ENCODE data around the gene ASTN2.

ASTN2 gene

GRCh38 chr9:117156771-117157535 lies 257.9 kb downstream of the ASTN2 start:
- no peak for DNase-seq

DNA sequence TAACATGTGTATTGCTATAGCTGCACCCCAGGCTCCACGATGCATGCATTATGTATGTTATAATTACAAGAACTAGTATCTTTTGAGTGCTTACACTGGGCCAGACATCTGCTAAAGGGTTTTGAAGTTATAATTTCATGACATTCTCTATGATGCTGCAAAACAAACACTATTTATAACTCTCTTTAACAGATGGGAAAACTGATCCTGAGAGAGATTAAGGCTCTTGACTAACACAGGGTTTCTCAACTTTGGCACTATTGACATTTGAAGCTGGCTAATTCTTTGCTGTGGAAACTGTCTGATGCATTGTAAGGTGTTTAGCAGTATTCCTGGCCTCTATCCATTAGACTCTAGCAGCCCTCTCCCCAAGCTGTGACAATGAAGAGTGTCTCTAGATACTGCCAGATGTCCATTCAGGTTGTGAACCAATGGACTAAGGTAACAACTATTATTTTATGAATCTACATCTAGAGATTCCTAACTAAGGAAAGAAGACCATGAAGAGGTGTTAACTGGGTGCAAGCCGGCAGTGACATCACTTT lies 258.6 kb downstream of the ASTN2 start:
- DNase-seq: no peak

DNA sequence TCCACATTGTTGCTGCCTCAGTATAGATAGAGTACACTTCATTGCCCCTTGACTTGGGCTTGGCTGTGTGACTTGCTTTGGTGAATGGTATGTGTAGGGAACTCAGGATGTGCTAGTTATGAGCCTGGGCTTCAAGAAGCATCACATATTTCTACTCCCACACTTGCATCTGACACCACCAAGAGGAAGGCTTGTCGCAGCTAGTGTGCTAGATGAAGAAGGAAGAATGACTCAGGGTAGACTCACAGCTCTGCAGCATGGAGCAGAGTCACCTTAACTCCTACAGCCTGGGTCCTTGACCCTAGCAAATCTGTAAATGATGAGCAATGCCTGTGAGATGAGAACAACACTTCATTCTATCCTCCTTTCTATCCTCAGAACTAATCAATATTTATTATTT lies 261.8 kb downstream of the ASTN2 start:
- DNase-seq: no peak

GRCh38 chr9:117151716-117152115 lies 263.1 kb downstream of the ASTN2 start:
- DNase-seq: no peak

DNA sequence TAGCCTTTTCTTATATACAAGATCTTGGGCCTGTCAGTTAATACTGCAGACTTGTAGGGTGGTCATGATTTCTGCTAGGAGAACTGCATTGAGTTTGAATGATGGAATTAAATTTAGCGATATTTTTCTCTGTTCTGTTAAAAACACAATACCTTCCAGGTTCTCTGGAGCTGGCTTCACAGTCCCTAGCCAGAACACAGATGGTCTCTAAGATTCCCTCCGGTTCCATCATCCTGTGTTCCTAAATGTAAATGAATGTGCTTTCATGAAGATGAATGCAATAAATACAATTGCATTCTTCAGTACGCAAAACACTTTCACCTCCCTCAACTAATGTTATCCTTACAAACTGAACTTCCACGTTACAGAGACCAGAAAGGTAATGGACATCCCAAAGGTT lies 264.9 kb downstream of the ASTN2 start:
- DNase-seq: no peak

- DNase-seq: no peak
Observed at GRCh38 chr9:117145811-117146490, 268.9 kb downstream of the ASTN2 start.

DNA sequence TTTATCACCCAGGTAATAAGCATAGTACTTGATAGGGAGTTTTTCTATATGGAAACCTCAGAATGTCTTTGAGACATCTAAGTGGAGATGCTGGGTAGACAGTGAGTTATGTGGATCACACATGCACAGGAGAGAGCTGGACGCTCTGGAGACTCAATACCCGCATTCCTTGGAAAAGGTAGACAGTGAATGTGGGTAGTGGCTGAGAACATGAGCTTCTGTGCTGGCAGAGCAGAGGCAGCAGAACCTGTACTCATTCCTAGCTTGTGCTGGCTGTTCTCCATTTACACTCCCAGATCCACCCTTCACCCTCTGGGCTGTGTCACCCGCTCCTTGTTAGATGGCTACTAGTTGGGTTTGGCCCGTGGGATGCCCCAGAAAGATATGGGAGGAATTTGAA lies 269.8 kb downstream of the ASTN2 start:
- DNase-seq: no peak

DNA sequence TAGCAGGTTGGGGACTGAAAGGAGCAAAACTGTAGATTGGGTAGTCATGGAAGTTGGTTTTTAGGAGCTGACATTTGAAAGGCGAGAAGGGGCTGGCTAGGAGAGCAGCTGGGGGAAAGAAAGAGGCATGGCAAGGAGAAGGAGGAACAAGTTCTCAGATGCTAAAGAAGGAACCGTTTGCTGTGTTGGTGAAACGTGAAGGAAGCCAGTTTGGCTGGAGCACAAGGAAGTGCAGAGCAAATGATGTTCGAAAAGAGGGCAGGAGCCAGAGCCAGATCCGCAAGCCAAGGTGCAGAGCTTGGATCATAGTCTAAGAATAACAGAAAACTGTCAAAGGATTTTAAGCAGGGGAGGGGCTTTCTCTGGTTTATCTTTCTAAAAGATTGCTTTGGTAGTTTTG lies 276.6 kb downstream of the ASTN2 start:
- no peak for DNase-seq

DNA sequence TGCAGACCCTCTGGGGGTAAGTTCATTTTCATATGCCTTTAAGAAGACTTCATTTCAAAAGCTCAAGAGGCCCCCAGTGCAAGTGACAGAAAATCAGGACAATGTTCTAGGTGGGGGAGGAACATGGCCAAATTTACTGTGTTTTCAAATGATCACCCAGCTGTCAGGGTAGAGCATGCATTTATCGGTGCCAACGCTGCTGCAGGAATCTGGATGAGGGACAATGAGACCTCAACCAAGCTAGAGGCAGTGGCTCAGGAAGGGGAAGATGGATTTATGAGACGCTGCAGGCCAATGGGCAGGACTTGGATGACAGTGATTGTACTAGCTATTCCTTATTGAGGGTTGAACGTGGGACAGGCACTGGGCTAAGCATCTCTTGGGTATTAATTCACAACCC lies 278.4 kb downstream of the ASTN2 start:
- no peak for DNase-seq

DNA sequence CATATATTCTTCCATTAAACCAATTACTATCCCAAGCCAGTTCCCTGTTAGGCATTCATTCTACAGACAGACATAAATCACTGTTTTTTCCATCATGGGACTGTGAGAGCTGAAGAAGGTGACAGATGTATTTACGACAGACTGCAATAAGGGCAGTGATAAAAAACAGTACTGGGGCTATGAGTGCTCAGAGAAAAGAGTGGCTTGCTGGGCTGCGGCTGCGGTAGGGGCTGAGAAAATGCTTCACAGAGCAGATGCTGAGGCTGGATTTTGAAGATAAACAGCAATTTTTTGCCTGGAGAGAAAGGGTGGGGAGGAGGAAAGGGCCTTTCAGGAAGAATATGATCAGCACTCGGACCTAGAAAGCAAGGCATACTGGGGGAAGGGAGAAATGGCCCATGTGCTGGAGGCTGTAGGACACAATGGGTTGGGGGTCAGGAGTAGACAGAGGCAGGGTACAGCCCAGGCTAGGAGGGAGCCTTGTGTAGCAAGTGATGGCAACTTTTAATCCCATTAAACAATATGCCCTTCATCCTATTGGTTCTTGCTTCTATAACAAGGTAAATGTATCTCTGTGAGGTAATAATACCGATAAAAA lies 279.3 kb downstream of the ASTN2 start:
- DNase-seq: no peak

- DNase-seq: no peak
Observed at GRCh38 chr9:117134826-117135500, 279.9 kb downstream of the ASTN2 start.

- no peak for DNase-seq
Observed at GRCh38 chr9:117126871-117127270, 288.0 kb downstream of the ASTN2 start.

- DNase-seq: no peak
Observed at GRCh38 chr9:117125531-117125930, 289.3 kb downstream of the ASTN2 start.

GRCh38 chr9:117123729-117124128 lies 291.1 kb downstream of the ASTN2 start:
- DNase-seq: no peak

DNA sequence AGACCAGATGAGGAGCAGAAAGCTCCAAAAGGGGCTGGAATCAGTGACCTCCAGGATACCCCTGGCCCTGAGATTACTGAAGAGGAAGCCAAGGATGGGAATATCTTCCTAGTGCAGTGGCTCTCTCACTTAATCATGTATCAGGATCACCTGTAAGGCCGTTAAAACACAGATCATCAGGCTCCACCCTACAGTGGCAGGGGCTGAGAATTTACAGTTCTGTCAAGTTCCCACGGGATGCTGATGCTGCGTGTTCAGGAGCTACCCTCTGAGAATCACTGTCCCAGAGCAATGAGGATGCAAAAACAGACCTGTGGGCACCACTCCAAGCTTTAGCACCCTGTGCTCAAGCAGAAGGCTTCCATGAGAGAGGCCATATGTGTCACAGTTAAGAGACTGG lies 291.9 kb downstream of the ASTN2 start:
- DNase-seq: no peak

GRCh38 chr9:117122102-117122501 lies 292.8 kb downstream of the ASTN2 start:
- no peak for DNase-seq

DNA sequence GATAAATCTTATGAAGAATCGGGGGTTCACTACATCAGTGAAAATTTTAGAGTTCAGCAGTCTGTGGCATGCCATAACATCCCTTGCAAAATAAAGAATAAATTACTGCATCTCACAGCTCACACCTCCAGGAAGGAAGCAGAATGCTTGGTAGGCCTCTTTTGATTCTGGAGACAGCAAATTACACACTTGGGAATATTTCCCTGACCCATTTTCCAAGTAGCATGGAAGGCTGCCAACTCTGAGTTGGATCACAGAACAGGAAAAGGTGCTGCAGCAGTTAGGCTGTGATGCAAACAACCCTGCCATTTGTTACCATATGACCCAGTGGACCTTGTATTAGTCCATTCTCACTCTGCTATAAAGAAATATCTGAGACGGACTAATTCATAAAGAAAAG lies 293.5 kb downstream of the ASTN2 start:
- DNase-seq: no peak

DNA sequence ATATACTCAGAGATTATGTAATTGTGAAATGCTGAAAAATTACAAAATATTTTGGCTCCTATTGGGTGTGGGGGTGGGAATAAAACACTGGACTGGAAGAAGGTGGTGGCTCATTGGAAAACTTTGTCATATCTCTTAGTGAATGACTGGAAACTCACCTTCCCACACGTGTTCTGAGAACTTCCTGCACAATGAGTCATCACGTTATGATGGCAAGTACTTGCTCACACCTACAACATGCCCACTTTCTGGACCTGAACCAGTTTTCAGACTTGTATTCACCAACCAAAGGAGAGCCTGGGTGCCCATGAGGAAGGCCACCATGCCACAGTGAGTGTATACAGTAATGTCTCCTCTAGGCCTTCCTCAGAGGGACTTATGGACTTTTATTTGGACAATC lies 294.8 kb downstream of the ASTN2 start:
- DNase-seq: no peak

GRCh38 chr9:117116084-117116483 lies 298.8 kb downstream of the ASTN2 start:
- no peak for DNase-seq

DNA sequence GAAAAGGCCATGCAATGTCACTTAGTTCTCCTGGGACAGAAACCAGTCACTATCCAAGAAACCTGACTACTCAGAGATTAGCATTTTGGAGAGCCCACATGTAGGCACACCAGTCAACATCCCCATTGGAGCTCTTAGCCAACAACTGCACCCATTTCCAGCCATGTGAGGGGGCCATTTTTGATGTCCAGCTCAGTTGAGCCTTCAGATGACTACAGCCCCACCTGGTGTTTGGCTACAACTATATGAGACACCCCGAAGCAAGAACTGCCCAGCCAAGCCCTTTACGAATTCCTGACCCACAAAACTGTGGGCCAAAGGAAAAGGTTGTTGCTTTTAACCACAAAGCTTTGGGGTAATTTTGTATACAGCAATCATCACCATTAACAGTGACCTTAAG lies 300.1 kb downstream of the ASTN2 start:
- DNase-seq: no peak

GRCh38 chr9:117104716-117105495 lies 310.0 kb downstream of the ASTN2 start:
- no peak for DNase-seq

GRCh38 chr9:117104206-117104605 lies 310.7 kb downstream of the ASTN2 start:
- DNase-seq: no peak
